IPS-15b (cell line): Measurements from ENCODE around the gene PCK1.

Experiments used
- H3K27me3 ChIP-seq: one replicate; pipeline ENCODE4 v1.6.1; 2013; ENCODE audit warnings: low read length; ENCODE audit not compliant: control insufficient read depth, insufficient read depth
- H3K36me3 ChIP-seq: one replicate; pipeline ENCODE4 v1.6.1; 2013; ENCODE audit warnings: low read length; ENCODE audit not compliant: control insufficient read depth, insufficient read depth
- H3K4me1 ChIP-seq: one replicate; pipeline ENCODE4 v1.6.1; 2013; ENCODE audit warnings: mild to moderate bottlenecking, low read length; ENCODE audit not compliant: control insufficient read depth, insufficient read depth
- H3K4me3 ChIP-seq: one replicate; pipeline ENCODE4 v1.5.1; 2013; ENCODE audit warnings: low read depth, low read length
- H3K9ac ChIP-seq: one replicate; pipeline ENCODE4 v1.6.1; 2013; ENCODE audit warnings: low read depth, mild to moderate bottlenecking, low read length
- H3K9me3 ChIP-seq: one replicate; pipeline ENCODE4 v1.6.1; 2013; ENCODE audit warnings: mild to moderate bottlenecking, low read length; ENCODE audit not compliant: control insufficient read depth, insufficient read depth

The PCK1 gene

GRCh38 chr20:57526087-57526884 lies 34.6 kb upstream of the PCK1 start:
- no peaks in the 10 kb centered on the region for H3K36me3 ChIP-seq
- no peak overlapping the region for H3K9ac ChIP-seq
- no peaks in the 10 kb centered on the region for H3K27me3 ChIP-seq
- no peak overlapping the region for H3K4me3 ChIP-seq
- no peaks in the 10 kb centered on the region for H3K9me3 ChIP-seq
- no peaks in the 10 kb centered on the region for H3K4me1 ChIP-seq

- no peaks in the 10 kb centered on the region for H3K9me3 ChIP-seq
- no peaks in the 10 kb centered on the region for H3K36me3 ChIP-seq
- no peak overlapping the region for H3K9ac ChIP-seq
- no peak overlapping the region for H3K4me3 ChIP-seq
- no peaks in the 10 kb centered on the region for H3K4me1 ChIP-seq
- no peaks in the 10 kb centered on the region for H3K27me3 ChIP-seq
Observed at GRCh38 chr20:57526885-57527460, 33.9 kb upstream of the PCK1 start.

- Histone ChIP-seq H3K9ac (no peak overlapping the region), H3K27me3 (no peaks in the 10 kb centered on the region), H3K4me3 (no peak overlapping the region), H3K9me3 (no peaks in the 10 kb centered on the region), H3K36me3 (no peaks in the 10 kb centered on the region), H3K4me1 (no peaks in the 10 kb centered on the region)
Observed at GRCh38 chr20:57527728-57528127, 33.2 kb upstream of the PCK1 start.

GRCh38 chr20:57528148-57528547 lies 32.8 kb upstream of the PCK1 start:
- no peaks in the 10 kb centered on the region for H3K36me3 ChIP-seq
- H3K4me3 ChIP-seq, result no peak overlapping the region
- no peaks in the 10 kb centered on the region for H3K27me3 ChIP-seq
- H3K4me1 ChIP-seq, result no peaks in the 10 kb centered on the region
- H3K9me3 ChIP-seq, result no peaks in the 10 kb centered on the region
- no peak overlapping the region for H3K9ac ChIP-seq

- H3K9ac ChIP-seq, result no peak overlapping the region
- H3K9me3 ChIP-seq, result no peaks in the 10 kb centered on the region
- no peak overlapping the region for H3K4me3 ChIP-seq
- no peaks in the 10 kb centered on the region for H3K36me3 ChIP-seq
- no peaks in the 10 kb centered on the region for H3K27me3 ChIP-seq
- H3K4me1 ChIP-seq, result no peaks in the 10 kb centered on the region
Observed at GRCh38 chr20:57529160-57529585, 31.7 kb upstream of the PCK1 start.

GRCh38 chr20:57529810-57530209 lies 31.1 kb upstream of the PCK1 start:
- no peaks in the 10 kb centered on the region for H3K4me1 ChIP-seq
- H3K9me3 ChIP-seq, result no peaks in the 10 kb centered on the region
- H3K27me3 ChIP-seq, result no peaks in the 10 kb centered on the region
- H3K9ac ChIP-seq, result no peak overlapping the region
- no peaks in the 10 kb centered on the region for H3K36me3 ChIP-seq
- no peak overlapping the region for H3K4me3 ChIP-seq

GRCh38 chr20:57530327-57530981 lies 30.5 kb upstream of the PCK1 start:
- no peaks in the 10 kb centered on the region for H3K27me3 ChIP-seq
- no peaks in the 10 kb centered on the region for H3K9me3 ChIP-seq
- H3K9ac ChIP-seq, result no peak overlapping the region
- H3K36me3 ChIP-seq, result no peaks in the 10 kb centered on the region
- H3K4me3 ChIP-seq, result no peak overlapping the region
- no peaks in the 10 kb centered on the region for H3K4me1 ChIP-seq

GRCh38 chr20:57532104-57532503 lies 28.8 kb upstream of the PCK1 start:
- no peak overlapping the region for H3K9ac ChIP-seq
- H3K4me3 ChIP-seq, result no peak overlapping the region
- no peaks in the 10 kb centered on the region for H3K36me3 ChIP-seq
- H3K4me1 ChIP-seq, result no peaks in the 10 kb centered on the region
- no peaks in the 10 kb centered on the region for H3K9me3 ChIP-seq
- H3K27me3 ChIP-seq, result no peaks in the 10 kb centered on the region

GRCh38 chr20:57535297-57535696 lies 25.6 kb upstream of the PCK1 start:
- no peaks in the 10 kb centered on the region for H3K36me3 ChIP-seq
- H3K4me1 ChIP-seq, result no peaks in the 10 kb centered on the region
- no peaks in the 10 kb centered on the region for H3K27me3 ChIP-seq
- H3K9me3 ChIP-seq, result no peaks in the 10 kb centered on the region
- no peak overlapping the region for H3K4me3 ChIP-seq
- no peak overlapping the region for H3K9ac ChIP-seq

- no peaks in the 10 kb centered on the region for H3K36me3 ChIP-seq
- H3K4me1 ChIP-seq, result no peaks in the 10 kb centered on the region
- H3K9me3 ChIP-seq, result no peaks in the 10 kb centered on the region
- H3K27me3 ChIP-seq, result no peaks in the 10 kb centered on the region
- H3K4me3 ChIP-seq, result no peak overlapping the region
- H3K9ac ChIP-seq, result no peak overlapping the region
Observed at GRCh38 chr20:57536120-57536708, 24.7 kb upstream of the PCK1 start.

- Histone ChIP-seq H3K4me3 (no peak overlapping the region), H3K9ac (no peak overlapping the region), H3K4me1 (no peaks in the 10 kb centered on the region), H3K27me3 (no peaks in the 10 kb centered on the region), H3K9me3 (no peaks in the 10 kb centered on the region), H3K36me3 (no peaks in the 10 kb centered on the region)
Observed at GRCh38 chr20:57536771-57537724, 23.9 kb upstream of the PCK1 start.
